ENCODE data around the gene INO80.

Gene INO80

GRCh38 chr15:41048397-41048796 is 67.7 kb downstream of the INO80 start:
- no peak for DNase-seq (ENCODE audit: low read depth in 2 of 2)

- DNase-seq (ENCODE audit: low read depth in 2 of 2): no peak
Measured at GRCh38 chr15:41047474-41047873, 68.6 kb downstream of the INO80 start.

GRCh38 chr15:41043276-41043951 is 72.7 kb downstream of the INO80 start:
- DNase-seq (ENCODE audit: low read depth in 2 of 2): no peak

GRCh38 chr15:41042851-41043250 is 73.2 kb downstream of the INO80 start:
- DNase-seq (ENCODE audit: low read depth in 2 of 2): no peak

- DNase-seq (ENCODE audit: low read depth in 2 of 2): no peak
Measured at GRCh38 chr15:41039121-41039520, 77.0 kb downstream of the INO80 start.

- no peak for DNase-seq (ENCODE audit: low read depth in 2 of 2)
Measured at GRCh38 chr15:41032079-41032328, 84.1 kb downstream of the INO80 start.

- no peak for DNase-seq (ENCODE audit: low read depth in 2 of 2)
Measured at GRCh38 chr15:41031232-41032078, 84.6 kb downstream of the INO80 start.

GRCh38 chr15:41028853-41029252 is 87.2 kb downstream of the INO80 start:
- DNase-seq (ENCODE audit: low read depth in 2 of 2): no peak

GRCh38 chr15:41025393-41025792 is 90.7 kb downstream of the INO80 start:
- no peak for DNase-seq (ENCODE audit: low read depth in 2 of 2)

- no peak for DNase-seq (ENCODE audit: low read depth in 2 of 2)
Measured at GRCh38 chr15:41024885-41025284, 91.2 kb downstream of the INO80 start.

- DNase-seq (ENCODE audit: low read depth in 2 of 2): no peak
Measured at GRCh38 chr15:41024131-41024530, 91.9 kb downstream of the INO80 start.

- peak in 1 of 2 donors; percentile 1 for DNase-seq (ENCODE audit: low read depth in 2 of 2)
Measured at GRCh38 chr15:41022487-41023090, 93.5 kb downstream of the INO80 start.

- no peak for DNase-seq (ENCODE audit: low read depth in 2 of 2)
Measured at GRCh38 chr15:41020829-41021228, 95.3 kb downstream of the INO80 start.

- DNase-seq (ENCODE audit: low read depth in 2 of 2): no peak
Measured at GRCh38 chr15:41020311-41020710, 95.8 kb downstream of the INO80 start.

GRCh38 chr15:41019174-41019573 is 96.9 kb downstream of the INO80 start:
- no peak for DNase-seq (ENCODE audit: low read depth in 2 of 2)

GRCh38 chr15:41018534-41018933 is 97.5 kb downstream of the INO80 start:
- no peak for DNase-seq (ENCODE audit: low read depth in 2 of 2)

GRCh38 chr15:41017066-41017735 is 98.9 kb downstream of the INO80 start:
- no peak for DNase-seq (ENCODE audit: low read depth in 2 of 2)

GRCh38 chr15:41013691-41014414 is 102.2 kb downstream of the INO80 start:
- DNase-seq (ENCODE audit: low read depth in 2 of 2): no peak

- no peak for DNase-seq (ENCODE audit: low read depth in 2 of 2)
Measured at GRCh38 chr15:41011055-41011815, 104.8 kb downstream of the INO80 start.

- DNase-seq (ENCODE audit: low read depth in 2 of 2): no peak
Measured at GRCh38 chr15:41010345-41010744, 105.7 kb downstream of the INO80 start.

GRCh38 chr15:41006479-41006878 is 109.6 kb downstream of the INO80 start:
- DNase-seq (ENCODE audit: low read depth in 2 of 2): no peak
